ENCODE results near the gene PCDHGC3. TPM values are rescaled to one million over a fixed set of nuclear protein-coding genes. Genes with fewer than 3 reads are reported as not detected.
A peak's percentile ranks its signal among the peaks of the same experiment; 100 is the strongest.

The PCDHGC3 gene
- total and polyA plus RNA-seq, 2 experiments from 2014 or later: 12.9 to 13.8 TPM

GRCh38 chr5:141521244-141521781, 45.5 kb downstream of the PCDHGC3 start:
- Mint-ChIP-seq H3K4me3 (no peak overlapping the region), H3K36me3 (ENCODE audit: low read depth) (peaks cover 73% of the 10 kb centered on the region)
- H3K4me2 ChIP-seq: no peak overlapping the region

More at GRCh38 chr5:141521244-141521781, 45.5 kb downstream of the PCDHGC3 start:
- H4K20me1 ChIP-seq (replicated peaks; ENCODE audit: insufficient read depth): peaks cover 4% of the 10 kb centered on the region
- Mint-ChIP-seq H3K27me3 (ENCODE audit: insufficient read depth, low read depth, poor library complexity) (peaks cover 3% of the 10 kb centered on the region), H3K27ac (no peak overlapping the region), H3K4me1 (peaks cover 22% of the 10 kb centered on the region), H3K9me3 (no peaks in the 10 kb centered on the region; the same call in 2 of the 3 replicates)
- H3F3A ChIP-seq (replicated peaks; ENCODE audit: low read depth): peaks cover 9% of the 10 kb centered on the region; the same call in 1 of the 2 replicates
- peaks cover 25% of the 10 kb centered on the region for H3K36me3 ChIP-seq (ENCODE audit: insufficient read depth)
- no peak for TF ChIP-seq ZNF114 (CRISPR knock-in tag; IDR thresholded peaks at IDR 0.05)
- TF ChIP-seq STAT1 (IDR thresholded peaks at IDR 0.05; ENCODE audit: unreplicated experiment): no peak
- no peak for TF ChIP-seq POLR2AphosphoS5 (IDR thresholded peaks at IDR 0.05; ENCODE audit: low read depth)
- TF ChIP-seq EZH2phosphoT487 (IDR thresholded peaks at IDR 0.05; ENCODE audit: unreplicated experiment): no peak
- no peak for TF ChIP-seq CTCF (conservative IDR thresholded peaks at IDR 0.05; ENCODE audit: low read depth in 2 of 2)
- no peak for TF ChIP-seq REST (IDR thresholded peaks at IDR 0.05; ENCODE audit: unreplicated experiment)
- TF ChIP-seq CREB1 (CRISPR knock-in tag; IDR thresholded peaks at IDR 0.05; ENCODE audit: low read depth): no peak
- TF ChIP-seq ZNF462 (CRISPR knock-in tag; IDR thresholded peaks at IDR 0.05): no peak
- no peak for TF ChIP-seq JUNB (IDR thresholded peaks at IDR 0.05; ENCODE audit: unreplicated experiment)
- no peak for TF ChIP-seq ZNF331 (CRISPR knock-in tag; IDR thresholded peaks at IDR 0.05; ENCODE audit: low read depth)
- no peak for TF ChIP-seq NANOG (IDR thresholded peaks at IDR 0.05; ENCODE audit: borderline replicate concordance)
- TF ChIP-seq ETS1 (IDR thresholded peaks at IDR 0.05): no peak
- no peak for TF ChIP-seq EZH2 (IDR thresholded peaks at IDR 0.05; ENCODE audit: low read depth, unreplicated experiment)
- ATAC-seq: no peak
- H3K4me3 ChIP-seq: no peak overlapping the region
- H3K79me2 ChIP-seq (replicated peaks; ENCODE audit: insufficient read depth): 0 out of 2 replicates have a peak, but pooled peaks cover 6% of the 10 kb centered on the region
- H2AFZ ChIP-seq: no peak overlapping the region
- no peaks in the 10 kb centered on the region for H3K9me2 ChIP-seq (ENCODE audit: insufficient read depth)
- H3K4me1 ChIP-seq (ENCODE audit: insufficient read depth): peaks cover 11% of the 10 kb centered on the region
- DNase-seq (ENCODE audit: low spot score): no peak
- H3K27me3 ChIP-seq (ENCODE audit: insufficient read depth): no peaks in the 10 kb centered on the region
- H3K27ac ChIP-seq (ENCODE audit: low read depth): peak overlapping the region; percentile 26; the same call in 1 of the 2 replicates
